Mucosa of descending colon (tissue), 3 donors: ENCODE data around the gene BACE1-AS. TPM values are rescaled to one million over a fixed set of nuclear protein-coding genes. Genes with fewer than 3 reads are reported as not detected.

Experiments
- ATAC-seq: fragments of 200-7000 bp; cut with Tn5 transposase; one replicate; pipeline ENCODE4 v1.9.1; 2020; ENCODE audit warnings: mild to moderate bottlenecking, moderate library complexity
- DNase-seq, 3 donors: peaks; one replicate each; pipeline ENCODE4 v3.0.0-alpha.2; 2020
- H3K36me3 ChIP-seq: fragments of 200-600 bp; one replicate; pipeline ENCODE4 v1.8.0; 2021; ENCODE audit warnings: low read depth, mild to moderate bottlenecking
- H3K4me1 ChIP-seq: fragments of 200-600 bp; one replicate; pipeline ENCODE4 v1.8.0; 2021; ENCODE audit warnings: low read depth, mild to moderate bottlenecking
- H3K4me3 ChIP-seq: fragments of 200-600 bp; one replicate; pipeline ENCODE4 v1.8.0; 2021; ENCODE audit warnings: mild to moderate bottlenecking
- H3K9me3 ChIP-seq: fragments of 200-600 bp; one replicate; pipeline ENCODE4 v1.8.0; 2021; ENCODE audit warnings: mild to moderate bottlenecking
- CTCF ChIP-seq: fragments of 200-600 bp; IDR thresholded peaks from one replicate; pipeline ENCODE4 v1.8.0; 2022; ENCODE audit warnings: antibody characterized with exemption, mild to moderate bottlenecking
- intact Hi-C, 2 donors: fragments of 100-400 bp; cut with DNase I in 1 of 2; cut with micrococcal nuclease in 1 of 2; formaldehyde crosslinking; loops; one replicate each; pipeline versions ENCODE4 v1.11.0 to v1.11.1; 2022; cut with DNase I, micrococcal nuclease
- total RNA-seq, 3 donors: library from RNA; stranded (reverse); fragmentation: NEBNext Ultra II Directional in 2 of 3; extraction: Animal tissue kit (Norgen Biotek cat#: 25700) in 2 of 3; gene quantifications; one replicate each; pipeline versions ENCODE4 v1.2.1 to v1.2.4, GENCODE V29; 2021 to 2023
- donor health status: DM: no; HTN: no; CAD: no; lungs with moderate emphysema.
- donor health status: DM: no; HTN: no; CAD: no.
- donor health status: DM: no; HTN: yes; CAD: no.

The BACE1-AS gene
- total RNA-seq, 3 donors from 2014 or later: 6.9 to 11.3 (median 7.4) TPM

GRCh38 chr11:117282956-117283355, 8.2 kb upstream of the BACE1-AS start:
- intact Hi-C loops: no loop called here
- Histone ChIP-seq H3K4me3 (no peak overlapping the region), H3K36me3 (no peaks in the 10 kb centered on the region), H3K4me1 (no peaks in the 10 kb centered on the region), H3K9me3 (no peaks in the 10 kb centered on the region)
- ATAC-seq (no peak), DNase-seq (no peak)
- no peak for TF ChIP-seq CTCF

- intact Hi-C loops: no loop called here
- Histone ChIP-seq H3K4me1 (no peaks in the 10 kb centered on the region), H3K4me3 (no peak overlapping the region), H3K9me3 (no peaks in the 10 kb centered on the region), H3K36me3 (no peaks in the 10 kb centered on the region)
- no peak for TF ChIP-seq CTCF
- no peak for DNase-seq
- no peak for ATAC-seq
Measured at GRCh38 chr11:117284053-117284452, 7.1 kb upstream of the BACE1-AS start.

GRCh38 chr11:117286588-117286987, 4.6 kb upstream of the BACE1-AS start:
- ATAC-seq: no peak

GRCh38 chr11:117287668-117288067, 3.5 kb upstream of the BACE1-AS start:
- TF ChIP-seq CTCF: no peak
- Histone ChIP-seq H3K4me3 (no peak overlapping the region), H3K4me1 (no peaks in the 10 kb centered on the region), H3K9me3 (no peaks in the 10 kb centered on the region), H3K36me3 (no peaks in the 10 kb centered on the region)
- intact Hi-C loops: no loop called here
- ATAC-seq (peak; percentile 75), DNase-seq (no peak)

More at GRCh38 chr11:117286588-117286987, 4.6 kb upstream of the BACE1-AS start:
- intact Hi-C loops: no loop called here
- Histone ChIP-seq H3K4me1 (no peaks in the 10 kb centered on the region), H3K36me3 (no peaks in the 10 kb centered on the region), H3K9me3 (no peaks in the 10 kb centered on the region), H3K4me3 (no peak overlapping the region)
- DNase-seq: no peak
- TF ChIP-seq CTCF: no peak

GRCh38 chr11:117289795-117290194, 1.4 kb upstream of the BACE1-AS start:
- DNase-seq (no peak), ATAC-seq (no peak)
- Histone ChIP-seq H3K4me3 (no peak overlapping the region), H3K4me1 (no peaks in the 10 kb centered on the region), H3K9me3 (no peaks in the 10 kb centered on the region), H3K36me3 (no peaks in the 10 kb centered on the region)
- no peak for TF ChIP-seq CTCF
- intact Hi-C loops: no loop called here

GRCh38 chr11:117292616-117293015, 1.5 kb downstream of the BACE1-AS start:
- no peak for TF ChIP-seq CTCF
- intact Hi-C loops: no loop called here
- Histone ChIP-seq H3K4me1 (no peaks in the 10 kb centered on the region), H3K9me3 (no peaks in the 10 kb centered on the region), H3K4me3 (no peak overlapping the region), H3K36me3 (no peaks in the 10 kb centered on the region)
- no peak for DNase-seq
- ATAC-seq: no peak
